Measurements from ENCODE around the gene POLR1E.

POLR1E gene

DNA sequence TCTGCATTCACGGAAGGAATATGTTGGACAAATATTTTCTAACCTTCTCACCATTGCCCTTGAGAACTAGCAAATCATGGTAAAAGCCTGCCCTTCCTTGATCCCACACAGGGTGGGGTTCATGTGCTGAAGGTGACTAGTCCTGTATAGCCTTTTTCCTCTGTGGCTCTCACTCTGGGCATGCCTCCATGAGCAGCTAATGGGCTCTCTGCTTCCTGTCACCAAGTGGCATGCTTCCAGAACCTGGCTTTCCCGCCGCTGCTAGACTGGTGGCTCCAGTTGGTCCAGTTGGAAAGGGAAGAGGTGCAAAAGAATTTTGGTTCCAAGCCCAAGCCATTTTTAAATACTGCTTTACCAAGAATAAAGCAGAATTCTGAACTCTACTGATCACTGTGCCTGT lies 54.9 kb downstream of the POLR1E start:
- no peak for DNase-seq

DNA sequence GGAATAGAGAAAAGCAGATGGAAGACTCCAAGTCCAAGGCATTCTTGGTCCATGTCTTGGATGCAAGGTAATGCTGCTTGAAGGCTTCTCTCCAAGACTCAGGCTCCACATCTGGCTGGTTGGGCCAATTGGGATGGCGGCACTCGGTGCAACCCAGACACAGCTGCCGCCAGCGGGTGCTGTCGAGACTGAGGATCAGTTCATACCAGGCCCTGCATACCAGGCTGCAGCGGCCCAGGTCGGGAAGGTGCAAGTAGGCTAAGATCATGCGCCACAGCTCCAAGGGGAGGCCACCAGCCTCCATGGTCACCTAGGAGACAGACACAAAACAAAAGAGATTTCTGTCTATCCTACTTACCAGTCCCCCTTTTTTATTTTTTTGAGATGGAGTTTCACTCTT lies 55.7 kb downstream of the POLR1E start:
- no peak for DNase-seq

DNA sequence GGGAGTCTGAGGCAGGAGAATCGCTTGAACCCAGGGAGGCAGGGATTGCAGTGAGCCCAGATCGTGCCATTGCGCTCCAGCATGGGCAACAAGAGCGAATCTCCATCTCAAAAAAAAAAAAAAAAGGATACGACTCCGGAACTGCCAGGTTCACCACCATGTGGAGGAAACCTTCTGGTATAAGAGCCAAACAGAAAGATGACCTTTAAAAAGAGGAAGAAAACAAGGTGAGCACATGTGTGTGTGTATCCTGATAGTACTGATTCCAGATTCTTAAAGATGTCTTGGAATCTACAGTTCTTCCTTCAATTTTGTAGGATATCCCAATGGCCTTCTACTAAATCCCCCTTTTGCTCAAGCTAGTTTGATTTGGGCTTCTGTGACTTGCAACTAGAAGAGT lies 56.7 kb downstream of the POLR1E start:
- DNase-seq = no peak

DNA sequence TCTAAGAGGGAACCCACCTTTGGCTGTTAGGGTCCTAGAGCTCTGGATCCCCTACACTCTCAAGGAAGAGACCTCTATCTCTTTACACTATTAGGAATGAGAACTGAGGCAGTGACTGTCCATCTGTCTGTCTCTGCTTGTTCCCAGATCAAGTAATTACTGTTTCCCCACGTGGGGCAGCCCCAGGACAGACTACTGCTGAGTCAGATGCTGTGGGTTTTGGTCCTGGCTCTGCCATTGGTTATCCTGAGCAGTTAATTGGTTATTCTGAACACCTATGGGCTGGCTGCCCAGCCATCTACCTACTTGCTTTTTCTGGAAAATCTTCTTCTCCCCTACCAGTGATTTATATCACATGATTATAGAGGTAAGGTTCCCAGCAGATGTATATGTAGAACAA lies 57.1 kb downstream of the POLR1E start:
- no peak for DNase-seq

DNA sequence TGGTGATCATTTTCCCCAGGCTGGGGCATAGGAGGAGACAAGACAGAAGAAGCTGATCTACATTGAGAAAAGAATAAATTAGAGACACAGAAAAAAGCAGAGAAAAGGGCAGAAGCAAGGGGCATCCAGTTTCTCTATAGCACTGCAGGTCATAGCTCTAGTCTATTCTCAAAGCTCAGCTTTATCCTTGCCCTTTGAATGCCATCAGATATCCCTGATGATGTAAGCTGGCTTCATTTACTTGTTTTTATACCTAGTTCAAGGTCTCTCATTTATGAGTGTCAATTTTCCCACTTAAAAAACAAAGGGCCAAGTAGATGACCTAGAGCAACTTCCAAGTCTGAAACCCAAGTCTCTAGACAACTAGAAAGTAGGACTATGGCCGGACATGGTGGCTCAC lies 57.7 kb downstream of the POLR1E start:
- no peak for DNase-seq

DNA sequence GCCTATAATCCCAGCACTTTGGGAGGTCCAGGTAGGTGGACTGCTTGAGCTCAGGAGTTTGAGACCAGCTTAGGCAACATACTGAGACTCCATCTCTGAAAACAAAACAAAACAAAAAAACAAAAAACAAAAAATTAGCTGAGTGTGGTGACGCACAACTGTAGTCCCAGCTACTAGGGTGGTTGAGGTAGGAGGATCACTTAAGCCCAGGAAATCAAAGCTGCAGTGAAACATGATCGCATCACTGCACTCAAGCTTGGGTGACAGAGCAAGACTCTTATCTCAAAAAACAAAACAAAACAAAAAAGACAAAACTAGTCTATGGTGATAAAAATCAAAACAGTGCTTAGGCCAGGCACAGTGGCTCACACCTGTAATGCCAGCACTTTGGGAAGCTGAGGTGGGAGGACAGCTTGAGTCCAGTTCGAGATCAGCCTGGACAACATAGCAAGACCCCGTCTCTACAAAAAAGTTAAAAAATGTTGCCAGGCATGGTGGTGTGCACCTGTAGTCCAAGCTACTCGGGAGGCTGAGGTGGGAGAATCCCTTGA lies 61.7 kb downstream of the POLR1E start:
- DNase-seq = no peak

DNA sequence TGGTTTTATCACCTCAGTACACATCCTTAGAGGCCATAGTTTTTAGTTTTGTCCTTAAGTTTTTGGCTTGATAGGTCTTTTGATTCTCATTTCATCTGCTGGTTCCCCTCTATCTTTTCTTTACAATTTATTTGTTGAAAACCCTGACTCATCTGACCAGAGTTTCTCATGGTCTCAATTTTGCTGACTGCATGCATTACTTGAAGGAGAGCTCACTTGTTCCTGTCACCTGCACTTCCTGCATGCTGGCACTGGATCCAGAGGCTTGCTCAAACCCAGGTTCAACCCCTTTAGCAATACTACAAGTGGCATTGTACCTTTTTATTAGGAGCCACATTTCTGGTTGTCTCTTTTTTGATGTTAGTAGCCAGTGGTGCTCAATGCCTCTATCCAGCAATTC lies 63.8 kb downstream of the POLR1E start:
- no peak for DNase-seq

DNA sequence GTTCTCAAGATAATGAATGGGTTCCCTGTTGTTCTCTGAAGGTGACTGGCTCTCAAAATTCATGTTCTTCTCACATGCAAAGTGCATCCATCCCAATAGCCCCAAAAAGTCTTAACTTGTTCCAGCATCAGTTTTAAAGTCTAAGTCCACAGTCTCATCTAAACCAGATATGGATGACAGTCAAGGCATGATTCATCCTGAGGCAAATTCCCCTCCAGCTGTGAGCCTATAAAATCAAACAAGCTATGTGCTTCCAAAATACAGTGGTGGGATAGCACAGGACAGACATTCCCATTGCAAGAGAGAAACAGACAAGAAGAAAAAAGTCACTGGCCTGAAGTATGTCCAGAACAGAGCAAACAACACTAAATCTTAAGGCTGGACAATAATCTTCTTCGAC lies 65.0 kb downstream of the POLR1E start:
- DNase-seq = no peak

DNA sequence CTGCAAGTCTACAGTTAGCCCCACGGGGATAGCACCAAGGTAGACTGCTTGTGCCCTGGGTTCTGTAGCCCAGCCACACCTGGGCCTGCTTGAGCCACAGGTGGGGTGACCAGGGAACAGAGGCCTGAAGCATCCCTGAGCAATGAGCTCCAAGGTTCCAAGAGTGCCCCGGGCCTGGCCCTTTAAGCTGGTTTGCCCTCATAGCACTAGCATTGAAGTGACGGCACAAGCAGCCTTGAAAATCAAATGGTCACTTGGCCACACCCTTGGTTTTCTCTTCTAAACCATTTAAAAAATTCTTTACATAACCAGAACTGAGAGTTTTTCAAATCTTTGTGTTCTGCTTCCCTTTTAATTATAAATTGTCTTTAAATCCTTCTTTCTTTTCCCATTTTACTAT lies 65.7 kb downstream of the POLR1E start:
- DNase-seq = no peak

DNA sequence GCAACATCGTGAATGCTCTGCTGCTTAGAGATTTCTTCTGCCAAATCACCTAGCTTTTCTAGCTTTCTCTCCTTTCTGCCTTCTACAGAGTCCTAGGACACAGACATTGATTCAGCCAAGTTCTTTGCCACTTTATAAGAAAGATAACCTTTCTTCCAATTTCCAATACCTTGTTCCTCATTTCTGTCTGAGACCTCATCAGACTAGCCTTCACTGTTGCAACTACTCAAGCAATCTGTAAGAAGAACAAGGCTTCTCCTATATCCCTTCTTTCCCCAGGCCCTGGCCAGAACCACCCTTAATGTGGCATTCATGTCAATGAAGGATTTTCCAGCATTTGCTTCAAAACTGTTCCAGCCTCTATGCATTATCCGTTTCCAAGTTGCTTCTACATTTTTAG lies 66.1 kb downstream of the POLR1E start:
- no peak for DNase-seq

All from effector CD4-positive, alpha-beta T cell (primary cell).